Adrenal gland (tissue), 5 donors: ENCODE data around the gene CLDN9.

Experiments used
- POLR2A ChIP-seq, 2 donors: fragments of 450-650 bp; IDR thresholded peaks; one replicate each; pipeline ENCODE4 v1.6.1; 2017; ENCODE audit warnings: antibody characterized with exemption in 2 of 2, mild to moderate bottlenecking in 2 of 2, moderate library complexity in 1 of 2
- TF ChIP-seq, protein P1 (sequence below), 6 experiments: fragments of 450-650 bp in 4 of 6; fragments of 200-600 bp in 2 of 6; sonication (generic) in 1 of 6; IDR thresholded peaks; 1 replicate in 5 of 6; 2 replicates in 1 of 6; pipeline versions ENCODE4 v1.5.1 to v1.8.0; 2016 to 2021; ENCODE audit warnings: antibody characterized with exemption in 6 of 6, mild to moderate bottlenecking in 2 of 6, moderate library complexity in 1 of 6
- donor health status: DM: no; HTN: no; CAD: no.

DNA sequence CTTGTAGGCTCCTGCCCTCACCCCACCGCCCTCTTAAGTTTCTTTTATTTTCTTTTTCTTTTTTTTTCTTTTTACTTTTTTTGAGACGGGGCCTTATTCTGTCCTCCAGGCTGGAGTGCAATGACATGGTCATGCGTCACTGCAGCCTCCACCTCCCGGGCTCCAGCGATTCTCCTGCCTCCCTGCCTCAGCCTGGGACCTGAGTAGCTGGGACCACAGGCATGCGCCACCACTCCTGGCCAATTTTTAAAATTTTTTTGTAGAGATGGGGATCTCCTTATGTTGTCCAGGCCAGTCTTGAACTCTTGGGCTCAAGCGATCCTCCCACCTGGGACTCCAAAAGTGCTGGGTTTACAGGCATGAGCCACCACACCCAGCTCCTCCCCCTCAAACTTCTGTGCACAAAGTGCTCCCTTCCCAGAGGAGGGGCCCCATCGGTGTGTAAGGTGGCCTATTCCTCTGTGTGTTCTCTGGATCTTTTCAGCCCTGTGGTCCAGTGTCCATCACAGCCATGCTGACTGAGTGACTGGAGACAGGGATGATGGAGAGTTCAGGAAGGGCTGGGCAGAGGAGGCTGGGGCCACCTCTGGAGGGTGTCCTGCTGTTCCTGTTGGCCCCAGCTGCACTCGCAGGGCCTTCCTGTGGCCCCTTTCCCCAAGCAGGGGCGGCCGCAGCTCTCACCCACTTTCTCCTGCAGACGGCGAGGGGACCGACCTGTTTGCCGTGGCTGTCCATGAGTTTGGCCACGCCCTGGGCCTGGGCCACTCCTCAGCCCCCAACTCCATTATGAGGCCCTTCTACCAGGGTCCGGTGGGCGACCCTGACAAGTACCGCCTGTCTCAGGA lies 43.8 kb downstream of the CLDN9 start:
- no peak for TF ChIP-seq POLR2A (IDR thresholded peaks at IDR 0.05)
- TF ChIP-seq, protein P1, sequence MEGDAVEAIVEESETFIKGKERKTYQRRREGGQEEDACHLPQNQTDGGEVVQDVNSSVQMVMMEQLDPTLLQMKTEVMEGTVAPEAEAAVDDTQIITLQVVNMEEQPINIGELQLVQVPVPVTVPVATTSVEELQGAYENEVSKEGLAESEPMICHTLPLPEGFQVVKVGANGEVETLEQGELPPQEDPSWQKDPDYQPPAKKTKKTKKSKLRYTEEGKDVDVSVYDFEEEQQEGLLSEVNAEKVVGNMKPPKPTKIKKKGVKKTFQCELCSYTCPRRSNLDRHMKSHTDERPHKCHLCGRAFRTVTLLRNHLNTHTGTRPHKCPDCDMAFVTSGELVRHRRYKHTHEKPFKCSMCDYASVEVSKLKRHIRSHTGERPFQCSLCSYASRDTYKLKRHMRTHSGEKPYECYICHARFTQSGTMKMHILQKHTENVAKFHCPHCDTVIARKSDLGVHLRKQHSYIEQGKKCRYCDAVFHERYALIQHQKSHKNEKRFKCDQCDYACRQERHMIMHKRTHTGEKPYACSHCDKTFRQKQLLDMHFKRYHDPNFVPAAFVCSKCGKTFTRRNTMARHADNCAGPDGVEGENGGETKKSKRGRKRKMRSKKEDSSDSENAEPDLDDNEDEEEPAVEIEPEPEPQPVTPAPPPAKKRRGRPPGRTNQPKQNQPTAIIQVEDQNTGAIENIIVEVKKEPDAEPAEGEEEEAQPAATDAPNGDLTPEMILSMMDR (IDR thresholded peaks at IDR 0.05), result no peak
